Posterior cingulate gyrus (tissue), 11 donors: ENCODE measurements around the gene ASPG.
A peak's percentile ranks its signal among the peaks of the same experiment; 100 is the strongest.

Source experiments
- DNase-seq, 10 donors: peaks; one replicate each; pipeline versions ENCODE4 v3.0.0 to v3.0.0-alpha.2; 2020 to 2021; ENCODE audit warnings: mixed read lengths in 3 of 10
- intact Hi-C: fragments of 100-400 bp; cut with DNase I; formaldehyde crosslinking; loops from one replicate; pipeline ENCODE4 v1.15.1; 2023

ASPG gene

GRCh38 chr14:104085032-104085888 is at the start of gene ASPG:
Gene ASPG (plus strand): TSS chr14:104085700. CDS start chr14:104085771, 71 bp downstream.
- DNase-seq = peak in 4 of 10 donors; percentile 7 to 57 (median 32)
- intact Hi-C loops = no loop called here

DNA sequence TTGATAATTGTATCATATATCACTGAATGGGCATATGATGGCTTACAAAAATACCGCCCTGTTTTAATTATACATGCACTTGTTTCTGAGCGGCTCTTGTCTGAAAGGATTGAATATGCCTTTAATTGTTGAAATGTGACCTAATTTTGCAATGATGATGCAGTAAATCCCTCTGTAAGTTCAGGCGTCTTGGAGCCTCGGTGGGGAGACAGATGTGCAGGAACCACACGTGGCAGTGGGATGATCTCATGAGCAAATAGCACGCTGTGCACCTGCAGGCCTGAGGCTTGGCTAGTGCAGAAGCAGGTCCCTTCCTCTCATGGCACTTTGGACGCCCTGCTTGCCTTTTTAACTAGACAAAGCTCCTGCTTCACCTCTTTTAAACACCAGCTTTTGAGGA is 49.3 kb upstream of the ASPG start:
- DNase-seq = peak in 1 of 10 donors; percentile 22
- intact Hi-C loops = no loop called here

GRCh38 chr14:104037074-104037473 is 48.4 kb upstream of the ASPG start:
- intact Hi-C loops = no loop called here
- no peak for DNase-seq

DNA sequence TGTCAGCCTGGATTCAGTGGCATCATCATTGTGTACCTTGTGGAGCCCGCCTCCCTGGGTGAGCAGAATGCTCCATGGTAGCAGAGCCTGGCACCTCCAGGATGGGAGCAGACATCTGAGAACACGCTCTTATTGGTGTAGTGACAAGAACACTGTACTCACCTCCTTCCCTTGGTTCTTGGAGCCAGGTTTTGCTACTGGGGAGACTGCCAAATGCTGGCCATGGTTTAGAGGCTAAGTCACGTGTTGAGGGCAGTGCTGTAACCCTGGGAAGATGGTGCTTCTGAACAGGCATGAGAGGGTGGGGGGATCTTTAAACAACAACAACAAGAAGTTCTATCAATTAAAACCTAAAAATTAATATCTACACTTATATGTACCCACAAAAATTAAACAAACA is 47.6 kb upstream of the ASPG start:
- intact Hi-C loops = no loop called here
- DNase-seq = peak in 1 of 10 donors; percentile 21

- intact Hi-C loops = no loop called here
- no peak for DNase-seq
Measured at GRCh38 chr14:104039214-104039613, 46.3 kb upstream of the ASPG start.

- DNase-seq = no peak
- intact Hi-C loops = no loop called here
Measured at GRCh38 chr14:104040539-104040938, 45.0 kb upstream of the ASPG start.

DNA sequence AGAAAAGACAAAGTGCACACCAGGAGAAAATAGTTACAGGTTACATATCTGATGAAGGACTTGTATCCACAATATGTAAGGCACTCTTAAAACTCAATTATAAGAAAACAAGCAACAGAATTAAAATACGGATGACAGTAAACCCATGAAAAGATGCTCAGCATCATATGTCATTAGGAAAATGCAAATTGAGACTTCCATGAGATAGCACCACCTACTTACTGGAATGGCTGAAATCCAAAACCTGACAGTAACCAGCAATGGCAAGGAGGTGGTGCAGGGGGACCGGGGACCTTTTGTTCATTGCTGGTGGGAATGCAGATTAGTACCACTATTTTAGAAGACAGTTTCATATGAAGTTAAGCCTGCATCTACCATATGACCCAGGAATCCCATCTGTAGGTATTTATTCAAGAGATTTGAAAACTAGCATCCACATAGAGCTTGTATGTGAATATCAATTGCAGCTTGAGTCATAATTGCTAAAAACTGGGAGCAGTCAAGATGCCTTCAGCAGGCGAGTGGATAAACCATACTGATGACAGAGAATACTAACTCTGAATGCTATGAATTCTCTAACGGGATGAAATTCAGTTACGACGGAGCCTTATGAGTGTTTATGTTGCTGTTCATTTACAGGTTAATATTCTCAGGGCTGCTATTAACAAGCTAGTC is 43.9 kb upstream of the ASPG start:
- intact Hi-C loops = no loop called here

DNA sequence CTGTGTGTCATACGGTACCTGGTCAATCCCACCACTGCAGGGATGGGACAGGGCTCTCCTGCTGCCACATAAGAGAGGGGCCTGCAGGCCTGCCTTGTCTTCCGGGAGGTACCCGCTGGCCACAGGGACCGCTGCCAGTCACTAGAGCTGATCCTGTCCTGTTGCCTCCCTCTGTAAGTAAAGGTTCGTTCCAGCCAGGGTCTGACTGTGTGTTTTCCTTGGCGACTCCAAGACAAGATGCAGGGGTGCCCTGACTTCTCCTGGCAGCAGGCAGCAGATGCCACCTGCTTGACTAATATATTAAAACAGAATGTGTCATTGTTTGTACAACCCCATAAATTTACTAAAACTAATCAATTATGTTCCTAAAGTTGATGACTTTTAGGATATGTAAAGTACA is 41.5 kb upstream of the ASPG start:
- intact Hi-C loops = no loop called here
- DNase-seq = no peak

More for the DNA sequence above, 43.9 kb upstream of the ASPG start:
- DNase-seq = no peak

DNA sequence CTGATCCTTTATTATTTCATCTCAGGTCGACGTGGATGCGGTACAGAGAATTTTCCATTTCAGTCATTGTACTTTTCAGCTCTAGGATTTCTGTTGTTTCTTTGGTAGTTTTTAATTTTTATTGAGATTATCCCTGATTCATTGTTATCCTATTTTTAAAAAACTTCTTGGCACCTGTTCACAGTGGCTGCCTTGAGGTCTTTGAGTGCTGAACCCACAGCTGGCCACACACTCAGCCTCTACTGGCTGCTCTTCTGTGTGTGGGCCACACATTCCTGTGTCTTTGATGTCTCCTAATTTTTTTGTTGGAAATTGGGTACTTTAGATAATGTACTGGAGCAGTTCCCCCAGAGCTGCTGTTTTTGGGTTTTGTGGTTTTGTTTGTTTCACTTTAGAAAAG is 37.7 kb upstream of the ASPG start:
- intact Hi-C loops = no loop called here
- no peak for DNase-seq

- no peak for DNase-seq
- intact Hi-C loops = no loop called here
Measured at GRCh38 chr14:104048758-104049507, 36.6 kb upstream of the ASPG start.

DNA sequence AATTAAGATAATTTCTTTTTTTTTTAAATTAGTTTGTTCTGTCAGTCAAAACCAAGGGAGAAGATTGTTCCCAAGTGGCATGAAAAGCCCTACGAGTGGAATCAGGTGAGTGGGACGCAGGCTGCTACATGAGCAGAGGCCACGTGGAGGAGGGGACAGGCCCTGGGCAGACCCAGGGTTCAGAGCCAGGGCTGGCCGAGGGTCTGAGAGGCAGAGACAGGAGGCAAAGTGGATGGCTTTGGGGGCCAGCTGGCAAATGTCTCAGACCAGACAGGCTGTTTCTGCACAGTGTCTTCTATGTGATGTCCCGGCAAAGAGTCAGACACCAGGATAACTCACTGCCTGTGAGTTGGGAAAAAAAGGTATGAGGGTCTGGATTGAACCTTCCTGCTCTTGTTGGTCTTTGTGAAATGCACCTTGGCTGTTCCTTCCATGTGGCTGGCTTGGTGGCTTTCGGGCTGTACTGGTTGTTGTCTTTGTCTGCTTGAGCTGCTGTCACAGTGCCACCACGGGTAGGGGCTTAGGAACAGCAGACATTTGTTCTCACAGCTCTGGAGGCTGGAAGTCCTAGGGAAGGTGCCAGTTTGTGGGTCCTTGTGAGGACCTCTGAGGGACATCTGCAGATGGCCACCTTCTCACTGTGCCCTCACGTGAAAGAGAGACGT is 35.8 kb upstream of the ASPG start:
- DNase-seq = no peak
- intact Hi-C loops = no loop called here

GRCh38 chr14:104051092-104051813 is 34.2 kb upstream of the ASPG start:
- no peak for DNase-seq
- intact Hi-C loops = no loop called here

DNA sequence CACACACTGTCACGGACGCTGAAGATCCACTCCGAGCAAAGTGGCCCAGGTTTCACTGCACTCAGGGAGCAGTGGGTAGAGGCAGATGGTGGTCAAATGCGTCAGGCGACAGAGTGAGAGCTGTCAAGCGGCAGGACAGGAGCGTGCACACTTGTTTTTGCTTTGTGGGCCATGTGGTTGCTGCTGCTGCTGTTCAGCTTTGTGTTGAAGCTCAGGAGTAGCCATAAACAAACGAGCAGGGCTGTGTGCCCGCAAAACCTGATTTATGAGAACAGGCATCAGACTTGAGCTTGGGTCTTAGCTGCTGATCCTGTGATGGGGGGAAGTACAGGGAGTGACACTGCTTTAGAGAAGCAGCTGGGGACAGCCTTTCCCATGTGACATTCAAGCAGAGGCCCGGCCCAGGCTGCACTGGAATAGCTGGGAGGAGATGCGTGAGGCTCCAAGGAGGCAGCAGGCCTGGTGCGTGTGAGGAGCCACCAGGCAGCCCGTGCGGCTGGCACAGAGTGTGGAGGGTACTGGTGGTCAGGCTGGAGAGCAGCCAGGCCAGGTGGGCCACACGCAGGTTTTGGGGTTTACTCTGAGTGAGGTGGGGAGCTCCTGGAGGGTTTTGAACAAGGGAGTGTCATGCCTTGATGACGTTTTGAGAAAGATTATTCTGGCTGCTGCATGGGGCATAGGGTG is 31.1 kb upstream of the ASPG start:
- intact Hi-C loops = no loop called here
- DNase-seq = no peak

DNA sequence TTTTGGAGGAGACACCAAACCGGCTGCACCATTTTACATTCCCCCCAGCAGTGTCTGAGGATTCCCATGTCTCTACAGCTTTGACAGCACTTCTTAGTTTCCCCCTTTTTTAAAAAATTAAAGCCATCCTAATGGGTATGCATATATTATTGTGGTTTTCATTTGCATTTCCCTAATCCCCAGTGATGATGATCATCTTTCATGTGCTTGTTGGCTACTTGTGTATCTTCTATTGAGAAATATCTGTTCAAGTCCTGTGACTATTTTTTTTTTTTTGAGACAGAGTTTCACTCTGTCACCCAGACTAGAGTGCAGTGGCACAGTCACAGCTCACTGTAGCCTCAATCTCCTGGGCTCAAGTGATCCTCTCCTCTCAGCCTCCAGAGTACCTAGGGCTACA is 23.2 kb upstream of the ASPG start:
- intact Hi-C loops = no loop called here
- DNase-seq = no peak

DNA sequence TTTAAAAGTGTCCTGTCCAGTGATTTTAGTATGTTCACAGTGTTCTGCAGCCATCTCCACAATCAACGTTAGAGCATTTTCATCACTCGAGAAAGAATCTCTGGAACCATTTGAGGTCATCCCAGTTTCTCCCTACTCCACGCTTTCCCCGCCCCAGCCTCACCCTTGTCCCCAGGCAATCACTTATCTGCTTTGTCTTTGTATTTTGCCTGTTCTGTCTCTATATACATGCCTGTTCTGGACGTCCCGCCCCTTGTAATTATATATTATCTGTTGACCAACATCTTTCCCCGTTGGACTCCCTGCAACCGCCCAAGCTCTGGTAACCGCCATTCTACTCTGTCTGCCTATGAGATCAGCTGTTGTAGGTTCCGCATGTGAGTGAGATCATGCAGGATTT is 21.5 kb upstream of the ASPG start:
- no peak for DNase-seq
- intact Hi-C loops = no loop called here

GRCh38 chr14:104066279-104066678 is 19.2 kb upstream of the ASPG start:
- intact Hi-C loops = no loop called here
- DNase-seq = peak in 1 of 10 donors; percentile 61

DNA sequence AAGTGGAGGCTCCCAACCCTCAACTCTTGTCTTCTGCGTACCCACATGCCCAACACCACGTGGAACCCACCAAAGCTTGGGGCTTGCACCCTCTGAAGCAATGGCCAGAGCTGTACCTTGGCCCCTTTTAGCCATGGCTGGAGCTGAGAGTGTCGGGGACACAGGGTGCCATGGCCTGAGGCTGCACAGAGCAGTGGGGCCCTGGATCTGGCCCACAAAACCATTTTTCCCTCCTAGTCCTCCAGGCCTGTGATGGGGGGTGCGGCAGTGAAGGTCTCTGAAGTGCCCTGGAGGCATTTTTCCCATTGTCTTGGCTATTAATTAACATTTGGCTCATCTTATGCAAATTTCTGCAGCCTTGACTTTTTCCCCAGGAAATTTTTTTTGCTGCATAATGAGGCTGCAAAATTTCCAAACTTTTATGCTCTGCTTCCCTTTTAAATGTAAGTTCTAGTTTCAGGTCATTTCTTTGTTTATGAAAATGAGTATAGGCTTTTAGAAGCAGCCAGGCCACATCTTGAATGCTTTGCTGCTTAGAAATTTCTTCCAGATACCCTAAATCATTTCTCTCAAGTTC is 18.7 kb upstream of the ASPG start:
- intact Hi-C loops = no loop called here
- DNase-seq = peak in 1 of 10 donors; percentile 57

GRCh38 chr14:104069541-104069940 is 16.0 kb upstream of the ASPG start:
- no peak for DNase-seq
- intact Hi-C loops = no loop called here

DNA sequence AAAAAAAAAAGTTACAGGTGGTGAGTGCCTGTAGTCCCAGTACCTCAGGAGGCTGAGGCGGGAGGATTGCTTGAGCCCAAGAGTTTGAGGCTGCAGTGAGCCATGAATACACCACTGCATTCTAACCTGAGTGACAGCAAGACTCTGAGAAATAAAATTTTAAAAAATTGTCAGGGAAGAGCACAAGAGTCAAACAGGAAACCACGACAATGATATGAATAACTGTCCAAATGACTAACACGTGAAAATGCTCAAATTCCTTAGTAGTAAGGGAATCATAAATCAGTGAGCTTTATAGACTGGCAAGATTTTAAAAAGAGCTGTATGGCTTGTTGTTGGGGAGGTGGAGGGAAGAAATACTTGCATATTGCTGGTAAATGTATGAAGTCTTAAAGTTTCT is 12.9 kb upstream of the ASPG start:
- intact Hi-C loops = no loop called here
- DNase-seq = no peak
